ENCODE data around the gene ITGA2B.

- no peak for TF ChIP-seq CTCF (optimal IDR thresholded peaks at IDR 0.05 in 1 of 3, IDR thresholded peaks at IDR 0.05 in 1 of 3, conservative IDR thresholded peaks at IDR 0.05 in 1 of 3; ENCODE audit: extremely low read depth in 1 of 3, insufficient read depth in 2 of 3, low read length in 3 of 3)
- no peak for TF ChIP-seq EZH2 (IDR thresholded peaks at IDR 0.05; ENCODE audit: low read length)
Measured at GRCh38 chr17:44408786-44409185, 19.3 kb upstream of the ITGA2B start.
